ENCODE results near the gene ZNF253. TPM values are rescaled to one million over a fixed set of nuclear protein-coding genes. Genes with fewer than 3 reads are reported as not detected.

ZNF253 gene
- total and polyA plus RNA-seq, 4 donors: 1.7 to 3.7 (median 2.8) TPM

- no peaks in the 10 kb centered on the region for H3K4me1 ChIP-seq (ENCODE audit: control insufficient read depth in 4 of 4, insufficient read depth in 4 of 4, low read length in 3 of 4)
- no peaks in the 10 kb centered on the region for H3K27me3 ChIP-seq (ENCODE audit: control insufficient read depth in 4 of 4, insufficient read depth in 4 of 4, low read length in 3 of 4)
- no peak for DNase-seq (ENCODE audit: low spot score)
- 89% methylated on average over 2 of the region's 2 CpGs for WGBS
- H3K9ac ChIP-seq (ENCODE audit: low read depth in 1 of 2, low read length in 2 of 2): no peak overlapping the region
- no peak overlapping the region for H3K4me3 ChIP-seq (ENCODE audit: low read depth in 1 of 3, low read length in 3 of 3)
- TF ChIP-seq EGR1 (IDR thresholded peaks at IDR 0.05; ENCODE audit: low read depth in 2 of 2) (no peak), HNF4G (IDR thresholded peaks at IDR 0.05) (no peak), NR2F2 (IDR thresholded peaks at IDR 0.05) (no peak), FOXA1 (IDR thresholded peaks at IDR 0.05) (no peak), GABPA (IDR thresholded peaks at IDR 0.05 in 1 of 2, conservative IDR thresholded peaks at IDR 0.05 in 1 of 2) (no peak), RAD21 (IDR thresholded peaks at IDR 0.05) (no peak), HNF4A (conservative IDR thresholded peaks at IDR 0.05) (no peak), FOXA2 (IDR thresholded peaks at IDR 0.05) (no peak), SP1 (IDR thresholded peaks at IDR 0.05) (no peak), ATF3 (IDR thresholded peaks at IDR 0.05) (no peak)
- TF ChIP-seq, protein P1, sequence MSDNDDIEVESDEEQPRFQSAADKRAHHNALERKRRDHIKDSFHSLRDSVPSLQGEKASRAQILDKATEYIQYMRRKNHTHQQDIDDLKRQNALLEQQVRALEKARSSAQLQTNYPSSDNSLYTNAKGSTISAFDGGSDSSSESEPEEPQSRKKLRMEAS (IDR thresholded peaks at IDR 0.05): no peak
- TF ChIP-seq, protein P2, sequence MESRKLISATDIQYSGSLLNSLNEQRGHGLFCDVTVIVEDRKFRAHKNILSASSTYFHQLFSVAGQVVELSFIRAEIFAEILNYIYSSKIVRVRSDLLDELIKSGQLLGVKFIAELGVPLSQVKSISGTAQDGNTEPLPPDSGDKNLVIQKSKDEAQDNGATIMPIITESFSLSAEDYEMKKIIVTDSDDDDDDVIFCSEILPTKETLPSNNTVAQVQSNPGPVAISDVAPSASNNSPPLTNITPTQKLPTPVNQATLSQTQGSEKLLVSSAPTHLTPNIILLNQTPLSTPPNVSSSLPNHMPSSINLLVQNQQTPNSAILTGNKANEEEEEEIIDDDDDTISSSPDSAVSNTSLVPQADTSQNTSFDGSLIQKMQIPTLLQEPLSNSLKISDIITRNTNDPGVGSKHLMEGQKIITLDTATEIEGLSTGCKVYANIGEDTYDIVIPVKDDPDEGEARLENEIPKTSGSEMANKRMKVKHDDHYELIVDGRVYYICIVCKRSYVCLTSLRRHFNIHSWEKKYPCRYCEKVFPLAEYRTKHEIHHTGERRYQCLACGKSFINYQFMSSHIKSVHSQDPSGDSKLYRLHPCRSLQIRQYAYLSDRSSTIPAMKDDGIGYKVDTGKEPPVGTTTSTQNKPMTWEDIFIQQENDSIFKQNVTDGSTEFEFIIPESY (IDR thresholded peaks at IDR 0.05): no peak
- TF ChIP-seq, protein P3, sequence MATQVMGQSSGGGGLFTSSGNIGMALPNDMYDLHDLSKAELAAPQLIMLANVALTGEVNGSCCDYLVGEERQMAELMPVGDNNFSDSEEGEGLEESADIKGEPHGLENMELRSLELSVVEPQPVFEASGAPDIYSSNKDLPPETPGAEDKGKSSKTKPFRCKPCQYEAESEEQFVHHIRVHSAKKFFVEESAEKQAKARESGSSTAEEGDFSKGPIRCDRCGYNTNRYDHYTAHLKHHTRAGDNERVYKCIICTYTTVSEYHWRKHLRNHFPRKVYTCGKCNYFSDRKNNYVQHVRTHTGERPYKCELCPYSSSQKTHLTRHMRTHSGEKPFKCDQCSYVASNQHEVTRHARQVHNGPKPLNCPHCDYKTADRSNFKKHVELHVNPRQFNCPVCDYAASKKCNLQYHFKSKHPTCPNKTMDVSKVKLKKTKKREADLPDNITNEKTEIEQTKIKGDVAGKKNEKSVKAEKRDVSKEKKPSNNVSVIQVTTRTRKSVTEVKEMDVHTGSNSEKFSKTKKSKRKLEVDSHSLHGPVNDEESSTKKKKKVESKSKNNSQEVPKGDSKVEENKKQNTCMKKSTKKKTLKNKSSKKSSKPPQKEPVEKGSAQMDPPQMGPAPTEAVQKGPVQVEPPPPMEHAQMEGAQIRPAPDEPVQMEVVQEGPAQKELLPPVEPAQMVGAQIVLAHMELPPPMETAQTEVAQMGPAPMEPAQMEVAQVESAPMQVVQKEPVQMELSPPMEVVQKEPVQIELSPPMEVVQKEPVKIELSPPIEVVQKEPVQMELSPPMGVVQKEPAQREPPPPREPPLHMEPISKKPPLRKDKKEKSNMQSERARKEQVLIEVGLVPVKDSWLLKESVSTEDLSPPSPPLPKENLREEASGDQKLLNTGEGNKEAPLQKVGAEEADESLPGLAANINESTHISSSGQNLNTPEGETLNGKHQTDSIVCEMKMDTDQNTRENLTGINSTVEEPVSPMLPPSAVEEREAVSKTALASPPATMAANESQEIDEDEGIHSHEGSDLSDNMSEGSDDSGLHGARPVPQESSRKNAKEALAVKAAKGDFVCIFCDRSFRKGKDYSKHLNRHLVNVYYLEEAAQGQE (IDR thresholded peaks at IDR 0.05): no peak
- peaks cover 10 to 31% (median 14%) of the 10 kb centered on the region in 4 donors for H3K9me3 ChIP-seq (ENCODE audit: control insufficient read depth in 4 of 4, low read length in 3 of 4)
- H3K36me3 ChIP-seq (ENCODE audit: control insufficient read depth in 4 of 4, insufficient read depth in 3 of 4, low read depth in 1 of 4, low read length in 3 of 4): peaks cover 0 to 2% (median 0%) of the 10 kb centered on the region in 4 donors
- no peak overlapping the region for H3K27ac ChIP-seq (ENCODE audit: low read depth in 1 of 2, low read length in 2 of 2)
These were observed 6.9 kb upstream of the ZNF253 start for GRCh38 chr19:19858751-19859150.

DNA sequence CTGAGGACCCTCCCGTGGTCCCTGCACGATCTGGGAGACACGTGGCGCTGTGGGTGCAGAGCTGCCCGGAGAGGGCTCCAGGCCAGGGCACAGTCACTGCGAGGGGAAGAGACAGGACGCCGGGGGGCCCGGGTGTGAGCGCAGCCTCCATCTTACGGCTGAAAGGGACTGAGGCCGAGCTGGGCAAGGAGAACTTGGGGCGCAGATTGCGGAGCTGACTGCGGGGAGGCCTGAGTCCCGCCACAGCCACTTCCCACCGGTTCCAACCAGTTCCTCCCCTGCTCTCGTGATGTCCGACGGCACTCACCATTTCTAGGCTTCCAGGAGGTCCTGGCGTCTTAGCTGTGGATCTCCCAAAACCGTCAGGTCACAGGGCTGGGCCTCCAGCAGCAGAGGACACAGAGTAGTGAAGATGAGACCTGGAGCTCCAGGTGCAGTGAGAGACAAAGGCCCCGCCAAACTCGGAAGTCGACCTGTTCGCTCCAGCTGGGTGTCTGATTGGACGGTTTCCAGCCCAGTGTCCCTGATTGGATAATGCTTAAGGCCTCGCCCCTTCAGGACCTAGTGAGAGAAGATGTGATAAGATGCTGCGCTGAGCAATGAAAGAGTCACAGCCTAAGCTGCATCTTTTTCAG, 4.8 kb upstream of the ZNF253 start:
- peak; percentile 44 for DNase-seq (ENCODE audit: low spot score)
- H3K27ac ChIP-seq (ENCODE audit: low read depth in 1 of 2, low read length in 2 of 2): no peak overlapping the region
- H3K27me3 ChIP-seq (ENCODE audit: control insufficient read depth in 4 of 4, insufficient read depth in 4 of 4, low read length in 3 of 4): no peaks in the 10 kb centered on the region
- H3K4me1 ChIP-seq (ENCODE audit: control insufficient read depth in 4 of 4, insufficient read depth in 4 of 4, low read length in 3 of 4): peaks cover 0 to 3% (median 0%) of the 10 kb centered on the region in 4 donors
- peak overlapping the region in 1 of 3 donors; percentile 46 for H3K4me3 ChIP-seq (ENCODE audit: low read depth in 1 of 3, low read length in 3 of 3)
- peaks cover 8 to 31% (median 12%) of the 10 kb centered on the region in 4 donors for H3K9me3 ChIP-seq (ENCODE audit: control insufficient read depth in 4 of 4, low read length in 3 of 4)
- no peak overlapping the region for H3K9ac ChIP-seq (ENCODE audit: low read depth in 1 of 2, low read length in 2 of 2)
- H3K36me3 ChIP-seq (ENCODE audit: control insufficient read depth in 4 of 4, insufficient read depth in 3 of 4, low read depth in 1 of 4, low read length in 3 of 4): peaks cover 0 to 2% (median 0%) of the 10 kb centered on the region in 4 donors
- WGBS: 16% methylated on average over 29 of the region's 29 CpGs
- no peak for TF ChIP-seq HNF4G (IDR thresholded peaks at IDR 0.05)
- TF ChIP-seq CTCF (IDR thresholded peaks at IDR 0.05; ENCODE audit: low read depth, low read length, missing input control): no peak
- no peak for TF ChIP-seq ATF3 (IDR thresholded peaks at IDR 0.05)
- TF ChIP-seq, protein P2 (IDR thresholded peaks at IDR 0.05): no peak
- no peak for TF ChIP-seq HNF4A (conservative IDR thresholded peaks at IDR 0.05)
- TF ChIP-seq FOXA2 (IDR thresholded peaks at IDR 0.05): no peak
- TF ChIP-seq, protein P1 (IDR thresholded peaks at IDR 0.05): no peak
- TF ChIP-seq JUND (IDR thresholded peaks at IDR 0.05): no peak
- TF ChIP-seq GABPA (IDR thresholded peaks at IDR 0.05 in 1 of 2, conservative IDR thresholded peaks at IDR 0.05 in 1 of 2): no peak
- TF ChIP-seq TAF1 (conservative IDR thresholded peaks at IDR 0.05): no peak

All from liver (tissue), 9 donors.